HCT116 (cell line): Measurements from ENCODE around the gene MAPKAPK3. TPM values are rescaled to one million over a fixed set of nuclear protein-coding genes. Genes with fewer than 3 reads are reported as not detected.

Experiments used
- ATAC-seq: fragments of 200-7000 bp; cut with Tn5 transposase; 2 replicates; pipeline ENCODE4 v1.9.1; 2020; ENCODE audit warnings: mild to moderate bottlenecking, moderate library complexity
- BruUV-seq: library from RNA; stranded (reverse); fragments of 400-500 nt; replicated peaks from 2 replicates; lab custom pipeline; 2021; lab: Mats Ljungman, UMichigan
- CTCF ChIA-PET: fragments of 300-600 bp; sonication (Branson Sonifier 250); formaldehyde crosslinking; loops from one replicate; lab custom pipeline; 2021; ENCODE audit warnings: antibody characterized with exemption; lab: Charles Lee
- POLR2A ChIA-PET: fragments of 300-600, 350-600 bp; sonication (Branson Sonifier 250); formaldehyde crosslinking; loops from one replicate; lab custom pipeline; 2021; ENCODE audit warnings: antibody characterized with exemption; lab: Charles Lee
- RAD21 ChIA-PET, 2 experiments: fragments of 300-600 bp; sonication (Branson Sonifier 250); formaldehyde crosslinking; loops; one replicate each; lab custom pipeline; 2023; ENCODE audit warnings: low total read pairs in 2 of 2; ENCODE audit not compliant: uncharacterized antibody in 2 of 2, unreplicated experiment in 2 of 2, low non-redundant PET in 1 of 2; lab: Charles Lee
- DNase-seq: peaks from one replicate; pipeline ENCODE4 v3.0.0-alpha.2; 2010; ENCODE audit warnings: low read depth, low spot score
- H2AFZ ChIP-seq: fragments of 200-600 bp; shearing (Covaris generic), sonication (generic); 2 replicates; pipeline ENCODE4 v1.6.1; 2017; ENCODE audit warnings: low read depth, mixed run types, mixed read lengths, antibody characterized with exemption, low read length; ENCODE audit not compliant: poor library complexity, severe bottlenecking
- H3K27ac ChIP-seq: 2 replicates; pipeline ENCODE4 v1.5.1; 2012; ENCODE audit warnings: low read depth, low read length
- H3K27me3 ChIP-seq: fragments of 200-600 bp; sonication (generic); 2 replicates; pipeline ENCODE4 v1.6.1; 2016; ENCODE audit warnings: mixed run types, low read length, mixed read lengths; ENCODE audit not compliant: insufficient read depth
- H3K36me3 ChIP-seq, 2 experiments: fragments of 200-500 bp in 1 of 2; fragments of 200-600 bp in 1 of 2; sonication (Bioruptor generic) in 1 of 2; sonication (generic) in 1 of 2; 2 replicates each; pipeline versions ENCODE4 v1.5.1 to v1.6.1; 2014 to 2016; ENCODE audit warnings: low read length in 2 of 2, inconsistent platforms in 1 of 2, mixed read lengths in 1 of 2, mixed run types in 1 of 2; ENCODE audit not compliant: insufficient read depth in 2 of 2, control insufficient read depth in 1 of 2
- H3K4me1 ChIP-seq, 2 experiments: fragments of 200-600 bp in 1 of 2; sonication (generic) in 1 of 2; 2 replicates each; pipeline versions ENCODE4 v1.5.1 to v1.6.1; 2012 to 2017; ENCODE audit warnings: low read length in 2 of 2, inconsistent platforms in 1 of 2, mild to moderate bottlenecking in 1 of 2, mixed read lengths in 1 of 2, mixed run types in 1 of 2, moderate library complexity in 1 of 2; ENCODE audit not compliant: insufficient read depth in 2 of 2, control insufficient read depth in 1 of 2
- H3K4me2 ChIP-seq: fragments of 200-600 bp; sonication (generic); 2 replicates; pipeline ENCODE4 v1.6.1; 2017; ENCODE audit warnings: mixed run types, low read length, mixed read lengths
- H3K4me3 ChIP-seq, 2 experiments: fragments of 200-600 bp in 1 of 2; sonication (generic) in 1 of 2; replicated peaks in 1 of 2; 2 replicates each; pipeline ENCODE4 v1.5.1; 2011 to 2016; ENCODE audit warnings: low read length in 2 of 2, control low read depth in 1 of 2, low read depth in 1 of 2, mild to moderate bottlenecking in 1 of 2, mixed read lengths in 1 of 2, mixed run types in 1 of 2
- H3K79me2 ChIP-seq: fragments of 200-600 bp; sonication (generic); 2 replicates; pipeline ENCODE4 v1.6.1; 2017; ENCODE audit warnings: mild to moderate bottlenecking, mixed run types, low read length, moderate library complexity, mixed read lengths; ENCODE audit not compliant: insufficient read depth
- H3K9ac ChIP-seq: fragments of 200-600 bp; sonication (generic); 2 replicates; pipeline ENCODE4 v1.6.1; 2016; ENCODE audit warnings: low read length, mixed read lengths
- H3K9me2 ChIP-seq: fragments of 200-600 bp; sonication (generic), shearing (Covaris generic); 2 replicates; pipeline ENCODE4 v1.6.1; 2017; ENCODE audit warnings: mixed run types, mild to moderate bottlenecking, moderate library complexity; ENCODE audit not compliant: insufficient read depth
- H3K9me3 ChIP-seq, 2 experiments: fragments of 200-500 bp in 1 of 2; fragments of 200-600 bp in 1 of 2; sonication (Bioruptor generic) in 1 of 2; sonication (generic) in 1 of 2; 2 replicates each; pipeline ENCODE4 v1.6.1; 2014 to 2017; ENCODE audit warnings: low read length in 2 of 2, mixed read lengths in 2 of 2, inconsistent platforms in 1 of 2, low read depth in 1 of 2, mild to moderate bottlenecking in 1 of 2, mixed run types in 1 of 2, moderate library complexity in 1 of 2; ENCODE audit not compliant: control insufficient read depth in 1 of 2, insufficient read depth in 1 of 2
- H4K20me1 ChIP-seq: fragments of 200-600 bp; sonication (generic), shearing (Covaris generic); 2 replicates; pipeline ENCODE4 v1.6.1; 2017; ENCODE audit warnings: mixed run types, mild to moderate bottlenecking, moderate library complexity; ENCODE audit not compliant: insufficient read depth
- ATF3 ChIP-seq: IDR thresholded peaks from 2 replicates; pipeline ENCODE4 v1.6.1; 2012
- CEBPB ChIP-seq: IDR thresholded peaks from 2 replicates; pipeline ENCODE4 v1.6.1; 2012; ENCODE audit warnings: low read depth
- EGR1 ChIP-seq: IDR thresholded peaks from 2 replicates; pipeline ENCODE4 v1.6.1; 2012; ENCODE audit warnings: low read depth
- ELF1 ChIP-seq: IDR thresholded peaks from 2 replicates; pipeline ENCODE4 v1.6.1; 2012; ENCODE audit warnings: low read depth, borderline replicate concordance
- FOSL1 ChIP-seq: IDR thresholded peaks from 2 replicates; pipeline ENCODE4 v1.6.1; 2012; ENCODE audit warnings: low read depth
- JUND ChIP-seq: IDR thresholded peaks from 2 replicates; pipeline ENCODE4 v1.6.1; 2012
- MAX ChIP-seq: IDR thresholded peaks from 2 replicates; pipeline ENCODE4 v1.6.1; 2012
- POLR2AphosphoS5 ChIP-seq: IDR thresholded peaks from 2 replicates; pipeline ENCODE4 v1.6.1; 2011; ENCODE audit warnings: mild to moderate bottlenecking, low read depth, low read length, moderate library complexity
- ZNF274 ChIP-seq: fragments of 200-500 bp; sonication (Bioruptor generic); IDR thresholded peaks from 2 replicates; pipeline ENCODE4 v1.6.1; 2014; ENCODE audit warnings: mild to moderate bottlenecking, low read depth, low read length, inconsistent platforms
- intact Hi-C: fragments of 100-400 bp; cut with micrococcal nuclease; formaldehyde crosslinking; loops from 2 replicates; pipeline ENCODE4 v1.10.0; 2022
- total RNA-seq: library from RNA; stranded (reverse); gene quantifications from one replicate; pipeline ENCODE4 v1.2.1, GENCODE V29; 2021; ENCODE audit not compliant: unreplicated experiment

MAPKAPK3 gene
- total RNA-seq, 1 experiment from 2014 or later: 87.3 TPM

- ATAC-seq (no peak), DNase-seq (no peak)
- Histone ChIP-seq H3K9ac (no peak overlapping the region), H3K27me3 (no peaks in the 10 kb centered on the region), H3K9me2 (no peaks in the 10 kb centered on the region), H3K4me1 (peaks cover 5 to 28% of the 10 kb centered on the region in 2 experiments), H4K20me1 (no peaks in the 10 kb centered on the region)
- CTCF ChIA-PET: interaction anchor here (1.1 to 4.9 kb wide), 7 partner anchors 9 to 718 kb away, joined by 3 to 83 read pairs (median 5); partner anchors contain the start of genes CISH and MAPKAPK3
- TF ChIP-seq ELF1: no peak
- TF ChIP-seq, all 23 proteins: peak for 0
- Histone ChIP-seq H3K79me2 (no peaks in the 10 kb centered on the region), H3K27ac (no peak overlapping the region), H3K9me3 (no peaks in the 10 kb centered on the region), H3K36me3 (no peaks in the 10 kb centered on the region; a peak in 1 of 4 replicates), H3K4me3 (no peak overlapping the region), H2AFZ (no peak overlapping the region), H3K4me2 (peak overlapping the region; percentile 53; the same call in 1 of the 2 replicates)
- RAD21 ChIA-PET: interaction anchor here (1.2 to 1.9 kb wide), 5 partner anchors 9 to 38 kb away, joined by 3 to 40 read pairs (median 4); partner anchors contain the start of gene MAPKAPK3 (in 2 of the 2)
- POLR2A ChIA-PET: interaction anchor here (1.0 to 1.8 kb wide), 3 partner anchors 27 to 42 kb away, joined by 5 to 7 read pairs (median 5); partner anchors contain the start of genes CISH and MAPKAPK3
- BruUV-seq: no TSS peak
- intact Hi-C loops: no loop called here
These were observed 37.1 kb downstream of the MAPKAPK3 start for GRCh38 chr3:50653937-50654595.

- H3K4me3 ChIP-seq: no peak overlapping the region
- H3K36me3 ChIP-seq: no peaks in the 10 kb centered on the region; a peak in 1 of 4 replicates
- DNase-seq: no peak
- no peaks in the 10 kb centered on the region for H4K20me1 ChIP-seq
- H3K9me2 ChIP-seq: no peaks in the 10 kb centered on the region
- ATAC-seq: peak; percentile 25
- H3K9ac ChIP-seq: no peak overlapping the region
- ChIA-PET CTCF (interaction anchor here (0.6 to 4.9 kb wide), 4 partner anchors 28 to 717 kb away, joined by 3 to 83 read pairs (median 3); partner anchors contain the start of genes CISH and MAPKAPK3), RAD21 (interaction anchor here (0.9 to 1.5 kb wide), 3 partner anchors 27 to 39 kb away, joined by 3 to 4 read pairs (median 3); no protein-coding TSS in a partner anchor), POLR2A (interaction anchor here (1.8 kb wide), 1 partner anchor 43 kb away, joined by 5 read pairs; the partner anchor contains the start of gene CISH)
- intact Hi-C loops: no loop called here
- H2AFZ ChIP-seq: no peak overlapping the region
- H3K27ac ChIP-seq: peak overlapping the region; percentile 12; the same call in 1 of the 2 replicates
- H3K4me2 ChIP-seq: peak overlapping the region; percentile 53
- BruUV-seq: no TSS peak
- no peaks in the 10 kb centered on the region for H3K79me2 ChIP-seq
- no peaks in the 10 kb centered on the region for H3K9me3 ChIP-seq
- TF ChIP-seq CEBPB (0 out of 2 replicates have a peak, but pooled peaks have one; percentile 25), MAX (0 out of 2 replicates have a peak, but pooled peaks have one; percentile 31), FOSL1 (peak; percentile 52; the same call in 1 of the 2 replicates), JUND (peak; percentile 43; the same call in 1 of the 2 replicates), ATF3 (no peak), POLR2AphosphoS5 (peak; percentile 11; the same call in 1 of the 2 replicates), EGR1 (no peak), ZNF274 (no peak)
- peaks cover 5 to 28% of the 10 kb centered on the region in 2 experiments for H3K4me1 ChIP-seq
- no peaks in the 10 kb centered on the region for H3K27me3 ChIP-seq
These were observed 38.3 kb downstream of the MAPKAPK3 start for GRCh38 chr3:50655009-50655830.
